HUES48 (cell line): Measurements from ENCODE around the gene SOD2.
"Not testable (repeated sequence)": the region's sequence is repeated elsewhere in the genome, so short reads cannot be mapped to it uniquely, and the experiment has no call there.

Source experiments
- H3K27ac ChIP-seq: one replicate; pipeline ENCODE4 v1.7.0; 2013; ENCODE audit warnings: low read depth, low read length, inconsistent platforms
- H3K27me3 ChIP-seq: 2 replicates; pipeline ENCODE4 v1.6.1; 2013; ENCODE audit warnings: mild to moderate bottlenecking, low read length; ENCODE audit not compliant: control insufficient read depth, insufficient read depth
- H3K36me3 ChIP-seq: 2 replicates; pipeline ENCODE4 v1.6.1; 2013; ENCODE audit warnings: low read length; ENCODE audit not compliant: control insufficient read depth, insufficient read depth
- H3K4me1 ChIP-seq: 2 replicates; pipeline ENCODE4 v1.6.1; 2013; ENCODE audit warnings: mild to moderate bottlenecking, low read length; ENCODE audit not compliant: control insufficient read depth, insufficient read depth
- H3K4me3 ChIP-seq: 2 replicates; pipeline ENCODE4 v1.5.1; 2013; ENCODE audit warnings: mild to moderate bottlenecking, low read depth, low read length
- H3K9ac ChIP-seq: 2 replicates; pipeline ENCODE4 v1.6.1; 2013; ENCODE audit warnings: mild to moderate bottlenecking, low read depth, low read length, moderate library complexity
- H3K9me3 ChIP-seq: 2 replicates; pipeline ENCODE4 v1.6.1; 2013; ENCODE audit warnings: low read length; ENCODE audit not compliant: control insufficient read depth, insufficient read depth

Gene SOD2

GRCh38 chr6:159661977-159662376 lies 31.1 kb downstream of the SOD2 start:
- not testable (repeated sequence) for H3K27ac ChIP-seq, H3K9me3 ChIP-seq, H3K9ac ChIP-seq, H3K4me1 ChIP-seq, H3K36me3 ChIP-seq, H3K27me3 ChIP-seq, H3K4me3 ChIP-seq

DNA sequence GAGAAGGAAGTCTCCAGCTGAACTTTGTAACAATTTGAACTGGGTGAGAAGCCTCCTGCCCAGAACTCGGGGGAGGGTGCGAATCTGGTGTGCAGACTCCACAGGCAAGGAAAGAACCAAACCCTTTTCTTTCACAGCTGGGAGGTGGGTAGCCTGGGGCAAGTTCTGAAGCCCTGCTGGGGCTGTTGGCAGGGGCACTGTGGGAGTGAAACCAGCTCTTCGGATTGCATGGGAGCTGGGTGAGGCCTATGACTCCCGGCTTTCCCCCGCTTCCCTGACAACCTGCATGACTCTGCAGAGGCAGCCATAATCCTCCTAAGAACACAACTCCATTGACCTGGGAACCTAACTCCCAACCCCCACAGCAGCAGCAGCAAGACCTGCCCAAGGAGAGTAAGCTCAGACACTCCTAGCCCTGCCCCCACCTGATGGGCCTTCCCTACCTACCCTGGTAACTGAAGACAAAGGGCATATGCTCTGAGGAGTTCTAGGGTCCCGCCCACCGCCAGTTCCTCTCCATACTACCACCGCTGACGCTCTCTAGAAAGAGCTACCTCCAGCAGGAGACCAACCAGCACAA lies 37.5 kb downstream of the SOD2 start:
- Histone ChIP-seq H3K9ac (no peak overlapping the region), H3K36me3 (no peaks in the 10 kb centered on the region), H3K27ac (peak overlapping the region; percentile 3), H3K4me1 (no peaks in the 10 kb centered on the region), H3K27me3 (no peaks in the 10 kb centered on the region), H3K9me3 (peaks cover 8% of the 10 kb centered on the region; the same call in 1 of the 2 replicates), H3K4me3 (no peak overlapping the region)

GRCh38 chr6:159654483-159655098 lies 38.5 kb downstream of the SOD2 start:
- no peak overlapping the region for H3K27ac ChIP-seq
- H3K9me3 ChIP-seq = 0 out of 2 replicates have a peak, but pooled peaks cover 3% of the 10 kb centered on the region
- H3K4me1 ChIP-seq = no peaks in the 10 kb centered on the region

DNA sequence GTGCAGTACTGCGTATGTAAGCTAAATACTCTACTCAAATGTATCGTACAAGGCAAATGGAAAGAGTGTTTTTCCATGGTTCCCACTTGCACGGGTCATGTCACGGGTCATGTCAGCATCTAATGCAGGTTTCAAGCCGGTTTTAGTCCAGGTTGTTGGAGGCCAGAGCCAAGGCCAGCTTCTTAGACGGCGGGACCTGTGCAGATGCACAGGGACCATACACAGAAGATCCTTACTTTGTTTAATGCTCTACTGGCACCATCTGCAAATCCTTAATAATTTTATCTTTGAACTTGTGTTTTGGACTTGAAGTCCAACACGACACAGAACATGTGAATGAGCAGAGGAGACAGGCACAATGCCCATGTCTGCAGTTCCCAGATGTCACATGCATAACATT lies 42.7 kb downstream of the SOD2 start:
- no peaks in the 10 kb centered on the region for H3K36me3 ChIP-seq
- H3K27me3 ChIP-seq = no peaks in the 10 kb centered on the region
- H3K4me1 ChIP-seq = no peaks in the 10 kb centered on the region
- H3K9me3 ChIP-seq = no peaks in the 10 kb centered on the region
- H3K9ac ChIP-seq = no peak overlapping the region
- no peak overlapping the region for H3K27ac ChIP-seq
- no peak overlapping the region for H3K4me3 ChIP-seq

More at GRCh38 chr6:159654483-159655098, 38.5 kb downstream of the SOD2 start:
- Histone ChIP-seq H3K27me3 (no peaks in the 10 kb centered on the region), H3K9ac (no peak overlapping the region), H3K36me3 (no peaks in the 10 kb centered on the region), H3K4me3 (no peak overlapping the region)

- Histone ChIP-seq H3K36me3 (no peaks in the 10 kb centered on the region), H3K9ac (no peak overlapping the region), H3K9me3 (no peaks in the 10 kb centered on the region), H3K27me3 (no peaks in the 10 kb centered on the region), H3K4me1 (no peaks in the 10 kb centered on the region), H3K27ac (no peak overlapping the region), H3K4me3 (no peak overlapping the region)
Observed at GRCh38 chr6:159649441-159649840, 43.6 kb downstream of the SOD2 start.

DNA sequence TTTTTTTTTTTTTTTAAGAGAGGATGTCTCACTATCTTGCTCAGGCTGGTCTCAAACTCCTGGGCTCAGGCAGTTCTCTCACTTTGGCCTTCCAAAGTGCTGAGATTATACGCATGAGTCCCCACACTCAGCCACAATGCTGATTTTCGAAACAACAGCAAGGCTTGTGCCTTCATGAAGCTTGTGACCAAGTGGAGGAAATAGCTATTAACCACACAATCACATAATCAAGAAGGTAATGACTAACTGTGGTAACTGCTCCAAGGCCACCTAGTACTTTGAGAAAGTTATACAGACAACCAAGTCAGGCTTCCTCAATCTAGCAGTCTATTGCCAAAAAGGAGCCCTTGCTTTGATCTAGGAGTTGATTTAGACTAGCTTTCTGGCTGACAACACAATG lies 46.3 kb downstream of the SOD2 start:
- Histone ChIP-seq H3K4me1 (no peaks in the 10 kb centered on the region), H3K9ac (no peak overlapping the region), H3K4me3 (no peak overlapping the region), H3K9me3 (no peaks in the 10 kb centered on the region; the same call in 1 of the 2 replicates), H3K27me3 (no peaks in the 10 kb centered on the region), H3K27ac (no peak overlapping the region), H3K36me3 (no peaks in the 10 kb centered on the region)

GRCh38 chr6:159646116-159646515 lies 46.9 kb downstream of the SOD2 start:
- Histone ChIP-seq H3K36me3 (no peaks in the 10 kb centered on the region), H3K4me1 (no peaks in the 10 kb centered on the region), H3K4me3 (no peak overlapping the region), H3K9me3 (no peaks in the 10 kb centered on the region; the same call in 1 of the 2 replicates), H3K27ac (no peak overlapping the region), H3K9ac (no peak overlapping the region), H3K27me3 (no peaks in the 10 kb centered on the region)

DNA sequence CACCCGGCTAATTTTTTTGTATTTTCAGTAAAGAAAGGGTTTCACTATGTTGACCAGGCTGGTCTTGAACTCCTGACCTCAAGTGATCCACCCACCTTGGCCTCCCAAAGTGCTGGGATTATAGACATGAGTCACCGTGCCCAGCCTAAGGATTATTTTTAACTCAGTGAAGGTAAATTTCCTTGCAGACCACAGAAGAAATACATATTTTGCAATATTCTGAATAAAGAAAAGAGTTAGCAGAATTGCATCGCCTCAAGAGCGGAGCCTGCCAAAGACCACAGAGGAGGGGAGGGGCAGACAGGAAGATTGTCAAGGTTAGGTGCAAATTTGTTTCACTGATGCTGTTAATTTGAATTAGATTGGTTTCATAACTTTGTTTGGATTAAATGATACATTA lies 47.4 kb downstream of the SOD2 start:
- Histone ChIP-seq H3K9me3 (no peaks in the 10 kb centered on the region; the same call in 1 of the 2 replicates), H3K27ac (no peak overlapping the region), H3K27me3 (no peaks in the 10 kb centered on the region), H3K4me1 (no peaks in the 10 kb centered on the region), H3K9ac (no peak overlapping the region), H3K36me3 (no peaks in the 10 kb centered on the region), H3K4me3 (no peak overlapping the region)
